Sigmoid colon (tissue), 3 donors: Measurements from ENCODE around the gene TBC1D16.

Experiments used
- POLR2A ChIP-seq, 2 donors: fragments of 450-650 bp; IDR thresholded peaks; one replicate each; pipeline ENCODE4 v1.6.1; 2016; ENCODE audit warnings: antibody characterized with exemption in 2 of 2, mild to moderate bottlenecking in 2 of 2, moderate library complexity in 2 of 2
- TF ChIP-seq, protein P1 (sequence below), 4 experiments: fragments of 450-650 bp in 3 of 4; fragments of 200-600 bp in 1 of 4; IDR thresholded peaks; one replicate each; pipeline ENCODE4 v1.5.1; 2016 to 2019; ENCODE audit warnings: antibody characterized with exemption in 4 of 4, mild to moderate bottlenecking in 3 of 4, moderate library complexity in 2 of 4

DNA sequence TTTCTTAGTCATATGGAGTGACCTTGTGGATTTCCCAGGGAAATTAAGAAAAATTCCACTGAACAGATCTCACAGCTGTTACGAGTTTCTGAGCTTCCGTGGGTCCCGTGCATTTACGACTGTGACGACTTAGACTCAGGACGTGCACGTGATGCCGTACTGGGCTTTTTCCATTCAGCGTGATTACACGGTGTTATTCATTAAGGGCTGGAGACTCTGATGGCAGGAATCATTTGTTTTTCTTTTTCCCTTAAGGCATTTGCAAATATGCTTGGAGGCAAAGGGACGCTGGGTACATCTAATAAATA, 57.2 kb downstream of the TBC1D16 start:
- TF ChIP-seq, protein P1, sequence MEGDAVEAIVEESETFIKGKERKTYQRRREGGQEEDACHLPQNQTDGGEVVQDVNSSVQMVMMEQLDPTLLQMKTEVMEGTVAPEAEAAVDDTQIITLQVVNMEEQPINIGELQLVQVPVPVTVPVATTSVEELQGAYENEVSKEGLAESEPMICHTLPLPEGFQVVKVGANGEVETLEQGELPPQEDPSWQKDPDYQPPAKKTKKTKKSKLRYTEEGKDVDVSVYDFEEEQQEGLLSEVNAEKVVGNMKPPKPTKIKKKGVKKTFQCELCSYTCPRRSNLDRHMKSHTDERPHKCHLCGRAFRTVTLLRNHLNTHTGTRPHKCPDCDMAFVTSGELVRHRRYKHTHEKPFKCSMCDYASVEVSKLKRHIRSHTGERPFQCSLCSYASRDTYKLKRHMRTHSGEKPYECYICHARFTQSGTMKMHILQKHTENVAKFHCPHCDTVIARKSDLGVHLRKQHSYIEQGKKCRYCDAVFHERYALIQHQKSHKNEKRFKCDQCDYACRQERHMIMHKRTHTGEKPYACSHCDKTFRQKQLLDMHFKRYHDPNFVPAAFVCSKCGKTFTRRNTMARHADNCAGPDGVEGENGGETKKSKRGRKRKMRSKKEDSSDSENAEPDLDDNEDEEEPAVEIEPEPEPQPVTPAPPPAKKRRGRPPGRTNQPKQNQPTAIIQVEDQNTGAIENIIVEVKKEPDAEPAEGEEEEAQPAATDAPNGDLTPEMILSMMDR (IDR thresholded peaks at IDR 0.05): no peak
- TF ChIP-seq POLR2A (IDR thresholded peaks at IDR 0.05): no peak
